ENCODE results near the gene PGPEP1. TPM values are rescaled to one million over a fixed set of nuclear protein-coding genes. Genes with fewer than 3 reads are reported as not detected.

PGPEP1 gene
- total RNA-seq, 1 donor from 2014 or later: 34.4 TPM

- H3K36me3 ChIP-seq (ENCODE audit: control insufficient read depth, insufficient read depth, low read length): no peaks in the 10 kb centered on the region
- DNase-seq (ENCODE audit: low read depth): no peak
- TF ChIP-seq CTCF (IDR thresholded peaks at IDR 0.05; ENCODE audit: insufficient read depth, low read length, poor library complexity, severe bottlenecking): no peak
- H3K27me3 ChIP-seq (ENCODE audit: control insufficient read depth, insufficient read depth, low read length): no peaks in the 10 kb centered on the region
- H3K4me3 ChIP-seq (ENCODE audit: low read depth, low read length): no peak overlapping the region
Observed at GRCh38 chr19:18300930-18301717, 39.3 kb upstream of the PGPEP1 start.

GRCh38 chr19:18301718-18302111 lies 38.7 kb upstream of the PGPEP1 start:
- Histone ChIP-seq H3K4me3 (ENCODE audit: low read depth, low read length) (no peak overlapping the region), H3K36me3 (ENCODE audit: control insufficient read depth, insufficient read depth, low read length) (no peaks in the 10 kb centered on the region), H3K27me3 (ENCODE audit: control insufficient read depth, insufficient read depth, low read length) (no peaks in the 10 kb centered on the region)
- no peak for TF ChIP-seq CTCF (IDR thresholded peaks at IDR 0.05; ENCODE audit: insufficient read depth, low read length, poor library complexity, severe bottlenecking)
- DNase-seq (ENCODE audit: low read depth): no peak

GRCh38 chr19:18304208-18304457 lies 36.3 kb upstream of the PGPEP1 start:
- Histone ChIP-seq H3K36me3 (ENCODE audit: control insufficient read depth, insufficient read depth, low read length) (no peaks in the 10 kb centered on the region), H3K4me3 (ENCODE audit: low read depth, low read length) (no peak overlapping the region), H3K27me3 (ENCODE audit: control insufficient read depth, insufficient read depth, low read length) (no peaks in the 10 kb centered on the region)
- no peak for TF ChIP-seq CTCF (IDR thresholded peaks at IDR 0.05; ENCODE audit: insufficient read depth, low read length, poor library complexity, severe bottlenecking)
- no peak for DNase-seq (ENCODE audit: low read depth)

GRCh38 chr19:18304458-18305310 lies 35.7 kb upstream of the PGPEP1 start:
- Histone ChIP-seq H3K4me3 (ENCODE audit: low read depth, low read length) (peak overlapping the region; percentile 25), H3K27me3 (ENCODE audit: control insufficient read depth, insufficient read depth, low read length) (no peaks in the 10 kb centered on the region), H3K36me3 (ENCODE audit: control insufficient read depth, insufficient read depth, low read length) (no peaks in the 10 kb centered on the region)
- no peak for DNase-seq (ENCODE audit: low read depth)
- no peak for TF ChIP-seq CTCF (IDR thresholded peaks at IDR 0.05; ENCODE audit: insufficient read depth, low read length, poor library complexity, severe bottlenecking)

- no peak for DNase-seq (ENCODE audit: low read depth)
- no peak for TF ChIP-seq CTCF (IDR thresholded peaks at IDR 0.05; ENCODE audit: insufficient read depth, low read length, poor library complexity, severe bottlenecking)
- Histone ChIP-seq H3K27me3 (ENCODE audit: control insufficient read depth, insufficient read depth, low read length) (no peaks in the 10 kb centered on the region), H3K4me3 (ENCODE audit: low read depth, low read length) (no peak overlapping the region), H3K36me3 (ENCODE audit: control insufficient read depth, insufficient read depth, low read length) (no peaks in the 10 kb centered on the region)
Observed at GRCh38 chr19:18306209-18306887, 34.0 kb upstream of the PGPEP1 start.
